Fibroblast of skin of back (primary cell): ENCODE measurements around the gene POU2F2.

Source experiments
- DNase-seq: peaks from one replicate; pipeline ENCODE4 v3.0.0-alpha.2; 2013

Gene POU2F2

DNA sequence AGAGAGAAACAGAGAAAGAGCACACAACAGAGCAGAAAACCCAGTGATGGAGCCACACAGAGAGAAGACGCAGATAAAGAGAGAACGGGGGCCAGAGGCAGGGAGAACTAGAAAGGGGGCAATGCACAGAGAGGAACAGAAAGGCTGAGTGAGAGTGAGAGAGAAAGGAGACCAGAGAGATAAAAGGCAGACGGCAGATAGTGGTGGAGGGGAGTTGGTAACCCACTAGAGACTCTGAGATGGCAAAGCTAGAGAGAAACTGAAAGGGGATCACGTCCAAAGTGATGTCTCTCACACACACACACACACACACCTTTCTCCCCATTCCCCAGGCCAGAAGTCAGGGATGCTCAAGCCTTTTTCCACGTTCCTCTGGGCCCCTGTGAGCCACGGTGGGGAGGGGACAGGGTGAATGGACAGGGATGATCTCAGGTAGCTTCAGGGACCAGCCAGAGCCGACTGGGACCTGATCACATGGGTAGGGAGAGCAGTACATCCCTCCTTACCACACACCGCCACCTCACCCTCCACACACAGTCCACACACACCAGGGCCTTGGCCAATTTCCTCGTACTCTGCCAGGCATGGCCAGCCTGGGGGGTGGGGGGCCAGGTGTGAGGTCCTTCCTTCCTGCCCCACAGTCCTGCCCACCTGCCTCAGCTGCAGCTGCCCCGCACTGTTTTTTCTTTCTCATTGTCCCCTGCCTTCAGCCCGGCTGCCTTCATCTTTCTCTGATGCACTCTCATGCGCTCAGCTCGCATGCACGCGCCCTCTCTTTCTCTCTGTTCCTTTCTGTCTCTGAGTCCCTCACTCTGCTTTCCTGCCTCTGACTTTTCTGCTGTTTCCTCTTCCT lies 22.5 kb upstream of the POU2F2 start:
- DNase-seq = no peak

GRCh38 chr19:42153672-42154433 lies 21.6 kb upstream of the POU2F2 start:
- no peak for DNase-seq

GRCh38 chr19:42152910-42153671 lies 20.8 kb upstream of the POU2F2 start:
- no peak for DNase-seq

DNA sequence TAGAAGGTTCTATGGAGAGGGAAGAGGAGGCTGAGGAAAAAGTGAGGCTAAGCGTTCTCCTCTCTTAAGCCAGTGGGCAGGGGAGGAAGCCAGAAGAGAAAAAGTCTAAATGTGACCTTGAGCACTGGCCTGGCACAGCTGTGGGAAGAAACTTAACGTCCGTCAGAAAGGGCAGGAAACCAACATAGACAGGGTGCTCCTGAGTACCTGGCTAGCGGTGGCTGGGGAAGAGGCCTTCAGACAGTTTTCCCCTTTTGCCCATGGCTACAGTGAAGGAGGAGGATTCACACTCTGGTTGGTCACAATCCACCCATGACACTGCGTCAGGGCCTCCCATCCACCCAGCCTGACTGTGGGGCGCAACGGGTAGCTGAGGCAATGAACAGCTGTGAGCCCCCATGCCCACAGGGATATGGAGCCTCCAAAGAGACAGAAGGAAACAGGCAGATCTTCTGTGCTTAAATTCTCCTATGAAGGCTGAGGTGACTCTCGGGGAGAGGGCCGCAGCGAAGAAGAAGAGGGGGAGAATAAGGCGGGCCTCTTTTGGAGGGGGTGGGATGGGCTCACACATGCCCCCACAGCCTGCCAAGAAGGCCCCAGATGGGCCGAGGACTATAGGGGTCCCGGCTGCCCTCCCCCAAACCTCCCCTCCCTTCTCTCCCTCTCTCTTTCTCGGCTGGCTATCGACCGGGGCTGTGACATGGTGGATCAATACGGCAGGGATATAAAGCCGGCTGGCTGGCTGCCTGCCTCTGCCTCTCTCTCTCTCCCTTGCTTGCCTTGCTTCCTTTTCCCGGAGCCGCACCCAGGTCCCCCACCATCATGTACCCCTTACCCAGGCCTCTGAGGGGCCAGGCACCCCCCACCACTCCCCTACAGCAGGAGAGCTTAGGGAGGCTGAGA lies 19.8 kb upstream of the POU2F2 start:
- DNase-seq = no peak

GRCh38 chr19:42150911-42151361 lies 18.7 kb upstream of the POU2F2 start:
- DNase-seq = no peak

DNA sequence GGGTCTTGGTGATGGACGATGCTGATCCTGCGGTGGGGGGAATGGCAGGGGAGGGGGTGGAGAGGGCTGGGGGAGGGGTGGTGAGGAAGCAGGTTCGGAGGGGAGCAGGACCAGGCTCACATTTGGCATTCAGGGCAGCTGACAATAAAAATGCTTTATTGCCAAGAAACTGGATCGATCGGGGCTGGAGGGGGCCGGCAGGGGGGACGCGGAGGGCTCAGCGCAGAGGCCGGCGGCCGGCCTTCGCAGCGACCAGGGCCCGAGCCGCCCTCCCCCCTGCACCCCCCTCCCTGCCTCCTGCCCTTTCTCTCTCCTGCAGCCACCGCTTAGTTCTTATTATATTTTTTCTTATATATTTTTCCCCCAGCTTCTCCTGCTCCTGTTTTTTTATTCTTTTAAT lies 18.1 kb upstream of the POU2F2 start:
- no peak for DNase-seq

GRCh38 chr19:42149447-42150202 lies 17.4 kb upstream of the POU2F2 start:
- no peak for DNase-seq

- DNase-seq = no peak
Measured at GRCh38 chr19:42148266-42148665, 16.0 kb upstream of the POU2F2 start.

DNA sequence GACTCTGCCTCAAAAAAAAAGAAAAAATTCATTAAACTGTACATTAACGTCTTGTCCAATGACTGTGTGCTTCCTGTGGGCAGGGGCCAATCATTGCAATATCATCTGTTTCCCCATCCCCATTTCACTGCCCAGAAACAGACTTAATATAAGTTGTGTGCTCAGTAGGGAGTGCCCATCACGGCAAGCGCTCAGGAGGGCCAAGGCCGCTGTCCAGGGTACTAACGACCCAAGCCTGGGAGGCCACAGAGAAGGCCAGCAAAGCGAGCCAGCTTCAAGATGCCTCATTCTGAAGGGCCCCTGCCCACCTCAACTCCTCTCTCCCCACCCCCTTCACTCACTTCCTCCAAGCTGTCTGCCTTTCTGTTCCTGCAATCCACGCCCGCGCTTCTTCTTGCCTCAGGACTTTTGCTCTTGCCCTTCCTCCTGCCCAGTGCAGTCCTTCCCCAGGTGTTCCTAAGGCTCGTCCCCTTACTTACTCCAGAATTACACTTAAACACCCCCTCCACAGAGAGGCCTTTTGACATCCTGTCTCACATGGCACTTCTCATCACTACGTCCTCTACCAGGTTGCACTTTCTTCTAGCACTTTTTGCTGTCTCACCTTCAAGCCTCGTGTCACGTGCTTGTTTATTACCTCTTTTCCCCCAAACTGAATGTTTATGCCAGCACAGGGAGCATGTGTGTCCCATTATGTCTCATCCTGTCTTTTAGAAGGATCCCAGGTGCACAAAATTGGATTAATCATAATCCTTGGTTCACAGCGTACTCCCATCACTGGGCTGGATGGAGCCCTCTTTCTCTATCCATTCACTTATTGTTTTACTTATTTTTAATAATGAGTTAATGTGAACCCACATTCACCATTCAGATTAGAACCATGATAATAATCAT lies 11.3 kb upstream of the POU2F2 start:
- DNase-seq = peak; percentile 44

GRCh38 chr19:42140125-42140754 lies 8.0 kb upstream of the POU2F2 start:
- peak; percentile 72 for DNase-seq

GRCh38 chr19:42134535-42135070 lies 2.4 kb upstream of the POU2F2 start:
- DNase-seq = no peak

DNA sequence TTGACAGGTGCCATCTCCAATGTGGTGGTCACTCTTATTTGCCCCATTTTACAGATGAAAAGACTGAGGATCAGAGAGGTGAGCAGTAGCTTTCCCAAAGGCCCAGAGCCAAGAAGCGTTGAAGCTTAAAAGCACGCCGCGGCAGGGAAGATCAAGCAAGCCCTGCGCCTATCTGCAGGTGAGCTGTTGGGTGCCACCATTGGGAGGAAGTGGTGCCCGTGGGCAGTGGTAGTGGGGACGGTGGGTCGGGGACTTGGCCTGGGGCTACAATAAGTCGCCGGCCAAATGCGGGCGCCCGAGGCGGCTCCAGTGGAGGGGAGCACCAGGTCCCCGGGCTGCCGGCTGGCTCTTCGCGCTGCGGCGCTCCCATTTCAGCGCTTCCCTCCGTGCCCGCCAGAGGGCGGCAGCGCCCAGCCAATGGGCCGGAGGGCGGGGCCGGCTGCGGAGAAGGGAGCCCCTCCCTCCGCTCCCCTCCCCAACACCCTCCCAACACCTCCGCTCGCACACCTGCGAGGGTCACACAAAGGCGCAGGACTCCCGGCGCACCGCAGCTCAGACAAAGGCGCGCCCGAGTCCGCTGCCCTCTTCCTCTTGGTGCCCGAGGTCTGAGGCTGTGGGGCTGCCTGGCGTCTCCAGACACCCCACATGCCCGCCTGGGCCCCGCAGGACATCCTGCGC lies 744 bp upstream of the POU2F2 start:
- peak; percentile 42 for DNase-seq

GRCh38 chr19:42131149-42132029 lies 857 bp downstream of the POU2F2 start:
- no peak for DNase-seq

GRCh38 chr19:42130254-42130573 lies 2.0 kb downstream of the POU2F2 start:
- DNase-seq = no peak

DNA sequence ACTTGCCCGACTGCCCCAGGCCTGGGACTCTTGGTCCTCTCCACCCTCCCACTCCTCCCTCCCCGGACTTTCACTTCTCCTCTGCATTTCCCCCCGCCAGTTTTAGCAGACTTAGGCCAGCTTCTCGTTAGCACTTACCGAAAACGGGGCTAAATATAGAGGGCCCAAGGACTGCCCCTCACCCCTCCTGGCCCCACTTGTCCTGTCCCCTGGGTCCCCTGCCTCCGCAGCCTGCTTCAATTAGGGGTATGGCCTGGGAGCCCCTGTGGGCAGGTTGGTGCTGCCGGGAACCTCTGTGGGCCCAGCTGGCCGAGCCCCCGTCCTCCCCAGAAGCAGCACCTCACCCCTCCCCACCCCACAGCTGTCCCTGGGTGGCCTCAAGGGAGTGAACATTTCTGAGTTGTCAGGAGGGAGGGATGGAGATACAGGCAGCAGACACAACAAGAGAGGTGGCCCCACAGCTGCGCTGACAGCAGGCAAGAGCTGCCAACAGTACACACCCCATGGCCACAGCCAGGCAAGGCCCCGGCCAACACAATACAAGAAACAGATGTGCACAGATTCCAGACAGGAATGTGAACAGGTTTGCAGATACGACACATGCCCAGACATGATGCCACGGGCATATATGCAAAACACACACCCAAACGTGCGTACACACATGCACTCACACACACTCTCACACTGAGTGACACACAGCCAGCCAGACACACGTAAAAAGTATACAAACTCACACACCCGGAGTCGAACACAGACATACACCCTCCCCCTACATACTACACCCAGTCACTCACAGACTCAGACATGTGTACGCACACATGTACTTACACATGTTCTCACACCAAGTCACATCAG lies 2.6 kb downstream of the POU2F2 start:
- DNase-seq = peak; percentile 54

DNA sequence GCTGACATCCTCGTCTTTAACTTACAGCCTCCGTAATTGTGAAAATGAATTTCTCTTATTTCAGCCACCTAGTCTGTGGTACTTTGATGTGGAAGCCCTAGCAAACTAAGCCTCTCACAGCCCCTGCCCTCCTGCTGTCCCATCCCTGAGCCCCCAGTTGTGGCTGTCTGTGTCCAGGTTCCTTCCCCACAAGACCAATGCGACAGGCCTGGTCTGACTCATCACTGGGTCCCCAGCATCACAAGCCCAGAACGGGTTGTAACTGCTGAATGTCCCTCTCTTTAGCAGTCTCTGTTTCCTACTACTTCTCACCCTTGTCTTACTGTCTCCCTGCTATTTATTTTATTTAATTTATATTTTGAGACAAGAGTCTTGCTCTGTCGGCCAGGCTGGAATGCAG lies 5.7 kb downstream of the POU2F2 start:
- no peak for DNase-seq

GRCh38 chr19:42125536-42125935 lies 6.7 kb downstream of the POU2F2 start:
- no peak for DNase-seq
